Progenitor cell of endocrine pancreas (in vitro differentiated cells): ENCODE data around the gene REEP5. TPM values are rescaled to one million over a fixed set of nuclear protein-coding genes. Genes with fewer than 3 reads are reported as not detected.
A peak's percentile ranks its signal among the peaks of the same experiment; 100 is the strongest.
"Not testable (repeated sequence)": the region's sequence is repeated elsewhere in the genome, so short reads cannot be mapped to it uniquely, and the experiment has no call there.

ENCODE experiments used
- DNase-seq: peaks from one replicate; pipeline ENCODE4 v3.0.0; 2021; ENCODE audit warnings: low spot score; ENCODE audit not compliant: unreplicated experiment
- H3K27ac Mint-ChIP-seq: 2 replicates; pipeline ENCODE4 v1.8.0; 2021; ENCODE audit warnings: mild to moderate bottlenecking, moderate library complexity, mixed read lengths
- H3K27me3 Mint-ChIP-seq: 2 replicates; pipeline ENCODE4 v1.8.0; 2021; ENCODE audit warnings: mixed read lengths
- H3K36me3 Mint-ChIP-seq: 2 replicates; pipeline ENCODE4 v1.8.0; 2022; ENCODE audit warnings: mixed read lengths; ENCODE audit not compliant: insufficient read depth
- H3K4me1 Mint-ChIP-seq: 2 replicates; pipeline ENCODE4 v1.8.0; 2021; ENCODE audit warnings: low read depth, mixed read lengths
- H3K4me3 Mint-ChIP-seq: 2 replicates; pipeline ENCODE4 v1.8.0; 2021; ENCODE audit warnings: low read depth, mild to moderate bottlenecking, moderate library complexity, mixed read lengths
- H3K9me3 Mint-ChIP-seq: 2 replicates; pipeline ENCODE4 v1.8.0; 2021; ENCODE audit warnings: low read depth, mixed read lengths
- total RNA-seq: library from RNA; stranded (reverse); gene quantifications from 2 replicates; pipeline ENCODE4 v1.2.1, GENCODE V29; 2021
- TF ChIP-seq, protein P1 (sequence below): fragments of 200-600 bp; sonication (generic); IDR thresholded peaks from one replicate; pipeline ENCODE4 v1.5.0; 2021; ENCODE audit warnings: antibody characterized with exemption, mild to moderate bottlenecking; ENCODE audit not compliant: unreplicated experiment

The REEP5 gene
- total RNA-seq, 1 donor from 2014 or later, result 33.8 TPM

GRCh38 chr5:112865128-112865527 is 56.9 kb downstream of the REEP5 start:
- DNase-seq, result no peak
- H3K4me1 Mint-ChIP-seq, result peaks cover 17% of the 10 kb centered on the region
- TF ChIP-seq, protein P1, sequence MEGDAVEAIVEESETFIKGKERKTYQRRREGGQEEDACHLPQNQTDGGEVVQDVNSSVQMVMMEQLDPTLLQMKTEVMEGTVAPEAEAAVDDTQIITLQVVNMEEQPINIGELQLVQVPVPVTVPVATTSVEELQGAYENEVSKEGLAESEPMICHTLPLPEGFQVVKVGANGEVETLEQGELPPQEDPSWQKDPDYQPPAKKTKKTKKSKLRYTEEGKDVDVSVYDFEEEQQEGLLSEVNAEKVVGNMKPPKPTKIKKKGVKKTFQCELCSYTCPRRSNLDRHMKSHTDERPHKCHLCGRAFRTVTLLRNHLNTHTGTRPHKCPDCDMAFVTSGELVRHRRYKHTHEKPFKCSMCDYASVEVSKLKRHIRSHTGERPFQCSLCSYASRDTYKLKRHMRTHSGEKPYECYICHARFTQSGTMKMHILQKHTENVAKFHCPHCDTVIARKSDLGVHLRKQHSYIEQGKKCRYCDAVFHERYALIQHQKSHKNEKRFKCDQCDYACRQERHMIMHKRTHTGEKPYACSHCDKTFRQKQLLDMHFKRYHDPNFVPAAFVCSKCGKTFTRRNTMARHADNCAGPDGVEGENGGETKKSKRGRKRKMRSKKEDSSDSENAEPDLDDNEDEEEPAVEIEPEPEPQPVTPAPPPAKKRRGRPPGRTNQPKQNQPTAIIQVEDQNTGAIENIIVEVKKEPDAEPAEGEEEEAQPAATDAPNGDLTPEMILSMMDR, result no peak
- no peak overlapping the region for H3K4me3 Mint-ChIP-seq
- no peaks in the 10 kb centered on the region for H3K27me3 Mint-ChIP-seq
- no peak overlapping the region for H3K27ac Mint-ChIP-seq
- peaks cover 23% of the 10 kb centered on the region for H3K36me3 Mint-ChIP-seq
- H3K9me3 Mint-ChIP-seq, result peaks cover 3% of the 10 kb centered on the region

GRCh38 chr5:112863549-112863948 is 58.5 kb downstream of the REEP5 start:
- Mint-ChIP-seq H3K27me3 (peaks cover 4% of the 10 kb centered on the region), H3K4me1 (peaks cover 17% of the 10 kb centered on the region), H3K9me3 (peaks cover 6% of the 10 kb centered on the region), H3K27ac (no peak overlapping the region), H3K4me3 (peak overlapping the region; percentile 38), H3K36me3 (peaks cover 20% of the 10 kb centered on the region)
- TF ChIP-seq, protein P1, result no peak
- no peak for DNase-seq

GRCh38 chr5:112862085-112862484 is 59.9 kb downstream of the REEP5 start:
- H3K27me3 Mint-ChIP-seq, result peaks cover 11% of the 10 kb centered on the region
- H3K9me3 Mint-ChIP-seq, result peaks cover 6% of the 10 kb centered on the region
- peaks cover 17% of the 10 kb centered on the region for H3K4me1 Mint-ChIP-seq
- peaks cover 16% of the 10 kb centered on the region for H3K36me3 Mint-ChIP-seq
- peak overlapping the region; percentile 95 for H3K4me3 Mint-ChIP-seq
- DNase-seq, result no peak
- TF ChIP-seq, protein P1, result no peak
- H3K27ac Mint-ChIP-seq, result peak overlapping the region; percentile 96

DNA sequence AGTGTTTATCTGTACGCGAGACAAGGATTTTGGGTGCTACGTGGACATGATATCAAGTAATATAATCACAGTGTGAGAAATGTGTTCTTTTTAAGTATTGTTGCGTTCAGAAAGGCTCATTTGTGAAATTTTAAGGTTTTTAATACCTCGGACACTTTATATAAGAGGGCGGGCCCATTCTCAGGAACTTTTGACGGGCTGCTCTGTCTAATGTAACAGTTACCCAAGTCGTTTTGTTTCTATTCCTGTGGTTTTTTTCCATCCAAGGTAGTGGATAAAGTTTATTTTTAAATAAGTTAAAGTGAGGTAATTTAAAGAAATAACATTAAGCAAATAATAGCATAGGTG is 60.4 kb downstream of the REEP5 start:
- TF ChIP-seq, protein P1, result no peak
- H3K9me3 Mint-ChIP-seq, result peaks cover 6% of the 10 kb centered on the region
- H3K27me3 Mint-ChIP-seq, result peaks cover 12% of the 10 kb centered on the region
- H3K4me1 Mint-ChIP-seq, result peaks cover 17% of the 10 kb centered on the region
- H3K36me3 Mint-ChIP-seq, result peaks cover 11% of the 10 kb centered on the region
- H3K4me3 Mint-ChIP-seq, result peak overlapping the region; percentile 95
- no peak for DNase-seq
- peak overlapping the region; percentile 96 for H3K27ac Mint-ChIP-seq

- Mint-ChIP-seq H3K27me3 (peaks cover 17% of the 10 kb centered on the region), H3K4me1 (peaks cover 17% of the 10 kb centered on the region), H3K9me3 (peaks cover 6% of the 10 kb centered on the region), H3K27ac (peak within 1 kb of the TSS; percentile 96), H3K36me3 (peaks cover 9% of the 10 kb centered on the region), H3K4me3 (peak within 1 kb of the TSS; percentile 95)
- peak; percentile 79 for DNase-seq
- TF ChIP-seq, protein P1, result peak; percentile 15
These were observed 60.9 kb downstream of the REEP5 start, which contains the start of gene SRP19 for GRCh38 chr5:112860929-112861637. TSS of gene SRP19 (plus strand) at chr5:112861287. CDS start at chr5:112861377, 90 bp downstream.

DNA sequence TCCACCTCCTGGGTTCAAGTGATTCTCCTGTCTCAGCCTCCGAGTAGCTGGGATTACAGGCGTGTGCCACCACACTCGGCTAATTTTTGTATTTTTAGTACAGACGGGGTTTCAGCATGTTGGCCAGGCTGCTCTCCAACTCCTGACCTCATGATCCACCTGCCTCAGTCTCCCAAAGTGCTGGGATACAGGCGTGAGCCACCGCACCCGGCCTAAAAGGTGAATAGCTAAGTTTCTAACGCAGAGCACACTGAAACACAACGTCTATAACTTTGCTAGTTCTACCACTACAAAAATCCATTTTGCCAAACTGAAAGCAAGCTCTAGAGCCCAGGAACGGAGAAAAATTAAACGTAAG is 61.5 kb downstream of the REEP5 start:
- Mint-ChIP-seq H3K27ac (peak overlapping the region; percentile 96), H3K27me3 (peaks cover 21% of the 10 kb centered on the region), H3K4me3 (peak overlapping the region; percentile 95), H3K4me1 (peaks cover 17% of the 10 kb centered on the region)
- not testable (repeated sequence) for H3K36me3 Mint-ChIP-seq, H3K9me3 Mint-ChIP-seq, DNase-seq
